PFSK-1 (cell line): ENCODE data around the gene KCNT2.

Source experiments
- POLR2AphosphoS5 ChIP-seq: IDR thresholded peaks from 2 replicates; pipeline ENCODE4 v1.6.1; 2012; ENCODE audit warnings: low read depth, mild to moderate bottlenecking, control low read depth, low read length, moderate library complexity
- SIN3A ChIP-seq: IDR thresholded peaks from 2 replicates; pipeline ENCODE4 v1.6.1; 2012; ENCODE audit warnings: mild to moderate bottlenecking, low read length, moderate library complexity, borderline replicate concordance; ENCODE audit not compliant: insufficient read depth
- TAF1 ChIP-seq: IDR thresholded peaks from 2 replicates; pipeline ENCODE4 v1.6.1; 2012; ENCODE audit warnings: low read length, control low read depth, borderline replicate concordance; ENCODE audit not compliant: insufficient read depth

GRCh38 chr1:196466166-196466565 lies 142.1 kb downstream of the KCNT2 start:
- TF ChIP-seq POLR2AphosphoS5 (no peak), TAF1 (no peak), SIN3A (no peak)
